CD4-positive, alpha-beta T cell treated with Interleukin-4 for 1 hour (primary cell): ENCODE measurements around the gene TBC1D10A.

Experiments
- DNase-seq, 2 donors: peaks; one replicate each; pipeline ENCODE4 v3.0.0-alpha.2; 2020 to 2022

TBC1D10A gene

DNA sequence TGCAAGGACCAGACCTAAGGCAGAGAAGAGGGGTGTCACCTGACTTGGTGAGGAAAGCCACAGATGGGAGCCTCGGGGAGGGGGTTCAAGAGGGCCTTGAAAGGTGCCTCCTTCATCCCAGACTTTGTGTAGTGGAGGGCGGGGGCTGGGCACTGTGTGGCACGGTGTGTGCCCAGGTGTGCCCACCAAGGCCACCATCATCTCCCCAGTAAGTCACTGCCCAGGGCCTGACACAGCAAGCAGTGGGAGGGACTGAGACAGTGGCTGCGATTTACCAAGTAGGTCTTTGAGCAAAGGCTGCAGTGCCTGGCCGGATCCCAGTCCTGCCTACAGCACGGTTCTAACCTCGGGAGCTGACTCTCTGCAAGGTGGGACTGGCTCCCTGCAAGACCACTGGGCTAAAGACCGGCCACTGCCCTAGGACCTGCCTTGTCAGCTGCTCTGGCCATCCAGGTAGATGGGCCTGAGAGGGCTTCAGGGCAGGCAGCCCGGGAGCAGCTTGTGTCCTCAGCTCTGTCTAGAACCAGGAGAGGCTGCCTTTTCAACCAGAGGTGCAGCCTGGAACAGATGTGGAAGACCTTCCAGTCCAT is 61.5 kb downstream of the TBC1D10A start:
- DNase-seq = no peak

DNA sequence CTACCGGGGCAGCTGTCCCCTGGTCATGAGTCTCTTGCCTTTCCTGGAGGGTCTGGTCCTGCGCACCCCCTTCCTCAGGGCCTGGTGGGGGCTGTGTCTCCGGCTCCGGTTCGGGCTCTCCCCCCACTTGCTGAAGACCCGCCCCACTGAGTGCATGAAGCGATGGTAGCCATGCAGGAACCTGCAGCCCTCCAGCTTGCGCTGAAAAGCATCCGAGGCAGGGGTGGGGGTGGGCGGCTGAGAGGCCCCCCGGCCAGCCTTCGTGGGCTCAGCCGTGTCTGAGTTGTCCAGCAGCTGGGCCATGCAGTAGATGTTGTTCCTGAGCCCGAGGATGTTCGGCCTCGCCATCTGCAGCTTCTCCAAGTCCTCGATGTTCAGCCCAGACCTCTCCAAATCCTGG is 62.9 kb downstream of the TBC1D10A start:
- no peak for DNase-seq

DNA sequence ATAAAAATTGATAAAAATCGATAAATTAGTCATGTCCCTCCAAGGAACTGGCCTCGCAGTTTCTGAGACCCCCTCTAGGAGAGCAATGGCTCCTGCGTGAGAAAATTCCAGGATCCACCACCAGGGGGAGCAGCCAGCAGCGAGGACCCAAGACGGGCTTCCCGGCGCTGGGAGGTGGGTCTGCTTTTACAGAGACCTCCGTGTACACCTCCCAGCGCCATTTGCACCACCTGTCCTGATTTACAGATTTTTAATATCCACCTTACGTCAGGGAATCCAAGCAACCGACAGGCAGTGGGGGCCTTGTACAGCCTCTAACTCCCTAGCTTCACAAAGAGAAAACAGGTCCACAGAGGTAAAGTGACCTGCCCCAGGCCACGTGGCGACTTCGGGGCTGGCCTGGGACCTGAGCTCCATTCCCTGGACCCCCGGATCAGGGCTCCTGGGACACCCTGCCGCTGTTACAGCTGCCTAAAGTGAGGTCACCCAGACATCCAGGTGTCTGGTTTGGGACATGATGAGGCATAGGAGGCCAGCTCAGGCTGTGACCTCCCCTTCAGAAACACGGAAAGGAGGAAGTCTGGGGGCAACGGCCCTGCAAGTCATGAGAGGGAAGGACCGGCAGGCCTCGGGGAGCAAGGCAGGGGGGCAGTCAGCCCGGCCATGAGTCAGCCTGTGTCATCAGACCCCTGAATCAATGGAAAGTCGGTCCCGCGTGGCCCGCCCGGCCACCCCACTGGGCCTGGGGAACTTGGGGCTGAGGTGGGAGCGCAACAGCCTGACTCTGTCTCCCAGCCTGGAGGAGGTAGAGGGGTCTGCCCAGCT is 63.6 kb downstream of the TBC1D10A start:
- DNase-seq = peak; percentile 79 to 80

DNA sequence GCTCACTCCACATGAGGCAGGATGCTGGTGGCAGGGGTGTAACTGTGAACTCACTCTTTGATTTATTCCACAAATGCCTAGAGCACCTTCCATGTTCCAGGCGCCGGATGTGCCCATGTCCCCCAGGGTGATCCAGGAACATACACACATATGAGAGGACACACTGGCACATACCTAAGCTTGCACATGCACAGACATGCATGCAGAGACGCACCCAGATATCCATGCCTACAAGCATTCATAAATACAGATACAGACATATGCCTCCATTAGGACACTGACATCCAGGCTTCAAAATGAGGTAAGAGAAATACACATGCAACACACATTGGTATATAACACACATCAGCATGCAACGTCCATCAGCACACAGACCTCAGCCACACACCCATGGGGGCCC is 64.6 kb downstream of the TBC1D10A start:
- no peak for DNase-seq

DNA sequence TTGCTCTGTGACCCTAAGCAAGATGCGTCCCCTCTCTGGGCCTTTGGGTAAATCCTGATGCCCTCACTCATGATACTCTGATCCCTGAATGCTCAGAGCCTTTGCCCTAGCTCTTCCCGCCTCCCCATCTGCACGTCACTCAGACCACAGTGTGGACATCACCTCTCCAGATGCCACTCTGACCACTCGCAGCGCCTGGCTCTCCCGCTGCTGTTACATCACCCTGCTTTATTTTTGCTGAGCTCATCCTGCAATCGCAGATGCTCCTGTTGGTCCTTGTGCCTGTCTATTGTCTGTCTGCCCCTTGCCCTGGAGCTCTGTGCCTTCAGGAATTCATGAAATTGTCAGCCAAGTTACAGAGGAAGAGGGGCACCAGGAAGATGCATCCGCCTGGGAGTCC is 65.6 kb downstream of the TBC1D10A start:
- DNase-seq = peak in 1 of 2 donors; percentile 71

DNA sequence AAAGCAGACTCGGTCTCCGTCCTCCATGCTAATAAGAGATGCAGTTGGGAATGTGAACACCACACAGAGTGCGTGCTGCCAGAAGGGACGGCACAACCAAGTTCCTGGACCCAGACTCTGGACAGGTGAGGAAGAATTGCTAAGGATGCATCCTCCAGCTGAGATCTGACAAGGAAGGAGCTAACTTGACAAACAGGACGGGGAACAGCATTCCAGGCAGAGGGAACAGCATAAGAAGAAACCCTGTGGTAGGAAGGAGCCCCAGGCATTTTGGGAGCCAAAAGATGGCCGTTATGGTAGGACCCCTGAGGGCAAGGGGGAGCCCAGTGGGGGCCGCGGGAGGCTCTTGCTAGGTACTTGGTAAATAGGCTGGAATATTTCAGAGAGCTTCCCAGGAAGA is 66.1 kb downstream of the TBC1D10A start:
- DNase-seq = no peak

DNA sequence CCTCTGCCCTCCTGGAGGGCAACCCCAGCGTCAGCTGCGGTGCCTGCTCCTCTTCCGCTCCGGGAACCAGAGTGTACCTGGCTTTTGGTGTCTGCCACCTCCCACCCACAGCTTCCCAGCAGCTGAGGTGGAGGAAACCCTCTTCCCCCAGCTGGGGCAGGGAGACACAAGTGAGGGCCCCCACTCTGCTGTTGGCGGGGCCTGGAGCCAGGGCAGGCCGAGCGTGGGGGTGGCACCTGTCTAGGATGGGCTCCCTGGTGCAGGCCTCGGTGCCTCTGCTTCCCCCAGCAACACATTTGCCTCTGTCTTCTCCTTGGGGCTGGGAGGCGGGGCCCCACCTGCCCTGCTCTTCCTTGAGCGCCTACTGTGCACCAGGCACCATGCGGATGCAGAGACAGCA is 66.5 kb downstream of the TBC1D10A start:
- no peak for DNase-seq

DNA sequence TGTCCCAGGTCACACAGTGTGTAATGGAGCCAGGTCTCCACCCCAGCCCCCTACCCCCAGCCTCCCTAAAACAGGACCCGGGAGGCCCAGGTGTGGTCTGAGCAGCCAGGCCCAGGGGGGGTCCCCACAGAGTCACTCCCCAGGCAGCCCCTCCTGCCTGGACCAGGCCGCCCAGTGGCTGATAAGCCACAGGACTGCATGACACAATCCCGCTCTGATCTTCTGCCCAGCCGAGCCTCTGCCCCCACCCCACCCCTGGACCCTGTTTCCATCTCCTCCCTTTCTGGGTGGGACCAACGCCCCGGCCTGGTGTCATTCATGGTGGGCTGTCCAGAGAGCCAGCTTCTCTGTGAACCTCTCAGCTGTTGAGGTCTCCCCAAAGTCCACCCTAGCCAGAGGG is 72.4 kb downstream of the TBC1D10A start:
- no peak for DNase-seq

DNA sequence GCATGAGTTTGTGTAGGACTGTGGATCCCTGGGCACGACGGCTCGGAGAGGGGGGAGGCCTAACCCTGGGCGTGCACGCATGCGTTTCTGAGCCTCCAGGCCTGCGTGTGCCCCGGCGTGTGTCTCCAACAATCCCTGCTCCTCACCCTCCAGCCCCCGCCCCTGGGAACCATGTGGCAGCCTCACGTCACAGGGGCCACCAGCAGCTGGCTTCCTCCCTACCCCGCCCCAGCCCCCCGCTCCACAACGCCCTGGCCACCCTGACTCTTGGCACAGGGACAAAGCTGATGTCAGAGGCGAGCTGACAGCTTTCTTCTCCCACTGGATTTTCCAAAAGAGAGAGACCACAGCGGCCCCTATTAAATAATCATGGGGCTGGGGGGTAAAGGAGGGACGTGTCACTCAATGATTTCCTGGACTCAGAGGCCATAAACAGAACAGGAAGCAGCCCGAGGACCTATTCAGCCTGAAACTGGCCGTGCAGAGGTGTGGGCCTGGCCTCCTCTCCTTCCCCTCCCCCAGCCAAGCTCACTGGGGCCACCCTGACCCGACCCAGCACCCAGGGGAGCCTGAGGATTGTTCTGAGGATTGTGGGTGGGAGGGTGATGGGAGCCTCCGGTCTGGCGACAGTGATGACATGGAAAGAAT is 73.4 kb downstream of the TBC1D10A start:
- no peak for DNase-seq

DNA sequence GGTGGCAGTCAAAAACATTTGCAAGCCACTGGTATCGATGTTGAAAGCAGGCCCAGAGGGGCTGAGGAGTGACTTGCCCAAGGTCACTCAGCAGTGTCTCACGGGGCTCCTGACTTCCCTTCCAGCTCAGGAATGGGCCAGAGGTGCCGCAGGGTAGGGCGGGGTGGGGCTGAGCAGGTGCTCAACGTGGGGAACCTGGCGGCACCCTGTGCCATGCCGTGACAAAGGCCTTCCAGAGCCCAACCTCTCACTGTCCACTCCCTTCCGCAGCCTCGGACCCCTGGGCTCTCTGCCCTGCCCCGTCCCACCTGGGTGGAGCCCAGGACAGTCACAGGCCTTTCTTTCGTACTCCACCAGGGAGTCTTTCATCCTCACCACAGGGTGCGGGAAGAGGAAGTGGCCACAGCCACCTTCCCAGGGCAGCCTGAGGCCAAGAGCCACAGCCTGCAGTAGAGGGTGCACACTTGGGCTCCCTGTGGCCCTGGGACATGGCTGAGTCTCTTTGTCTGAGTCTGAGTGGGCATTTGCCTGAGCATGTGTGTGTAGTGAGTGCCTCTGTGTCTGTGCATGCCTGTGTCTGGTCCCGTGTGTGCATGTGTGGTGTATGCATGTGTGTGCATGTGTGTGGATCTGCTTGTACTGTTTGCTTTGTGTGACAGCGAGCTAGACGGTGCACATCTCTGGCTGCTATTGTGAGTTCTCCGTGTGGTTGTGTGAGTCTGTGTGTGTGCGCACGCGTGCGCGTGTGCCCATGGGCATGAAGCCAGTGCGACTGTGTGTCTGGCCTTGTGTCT is 74.1 kb downstream of the TBC1D10A start:
- no peak for DNase-seq

DNA sequence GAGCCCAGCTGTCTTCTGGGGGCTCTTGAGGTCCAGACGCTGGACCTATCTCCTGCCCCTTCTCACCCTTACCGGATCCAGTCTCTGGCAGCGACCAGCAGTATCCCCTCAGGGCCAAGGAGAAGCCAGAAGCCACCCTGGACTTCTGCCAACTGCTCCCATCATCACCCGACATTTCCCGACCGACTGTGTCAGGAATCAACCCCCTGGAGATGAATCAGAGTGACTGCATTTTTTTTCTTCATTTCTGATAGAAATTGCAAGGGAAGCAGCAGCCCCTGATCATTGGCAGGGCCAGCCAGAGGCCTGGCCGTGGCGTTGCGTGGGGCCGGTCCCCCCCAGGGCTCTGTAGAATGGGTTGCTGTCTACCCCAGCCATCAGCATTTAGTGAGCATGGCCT is 75.0 kb downstream of the TBC1D10A start:
- no peak for DNase-seq

DNA sequence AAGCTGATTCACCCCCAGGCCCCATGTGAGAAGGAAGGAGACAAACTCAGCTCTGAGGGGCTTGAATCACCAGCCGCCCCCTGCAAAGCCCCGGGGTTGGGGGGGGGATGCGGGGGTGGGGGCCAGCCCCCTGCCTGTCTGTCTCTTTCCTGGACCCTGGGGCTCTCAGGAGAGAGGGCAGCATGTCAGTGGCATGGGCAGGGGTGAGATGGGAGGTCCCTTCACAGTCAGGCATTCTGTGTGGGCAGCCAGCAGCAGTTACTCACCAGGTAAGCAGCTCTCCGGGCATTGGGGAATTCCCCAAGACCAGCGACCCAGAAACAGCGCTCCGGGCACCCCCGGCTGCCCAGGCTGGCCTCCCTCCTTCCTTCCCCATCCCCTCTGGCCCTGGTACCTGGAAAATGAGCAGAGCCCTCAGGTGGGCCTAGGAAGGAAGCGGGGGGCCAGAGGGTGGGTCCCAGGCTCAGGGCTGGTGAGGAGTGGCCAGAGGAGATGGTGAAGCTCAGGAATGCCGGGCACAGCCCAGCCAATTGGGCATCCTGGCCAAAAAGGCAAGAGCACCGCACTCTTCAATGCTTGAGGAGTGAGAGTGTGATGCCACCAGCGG is 76.0 kb downstream of the TBC1D10A start:
- no peak for DNase-seq

DNA sequence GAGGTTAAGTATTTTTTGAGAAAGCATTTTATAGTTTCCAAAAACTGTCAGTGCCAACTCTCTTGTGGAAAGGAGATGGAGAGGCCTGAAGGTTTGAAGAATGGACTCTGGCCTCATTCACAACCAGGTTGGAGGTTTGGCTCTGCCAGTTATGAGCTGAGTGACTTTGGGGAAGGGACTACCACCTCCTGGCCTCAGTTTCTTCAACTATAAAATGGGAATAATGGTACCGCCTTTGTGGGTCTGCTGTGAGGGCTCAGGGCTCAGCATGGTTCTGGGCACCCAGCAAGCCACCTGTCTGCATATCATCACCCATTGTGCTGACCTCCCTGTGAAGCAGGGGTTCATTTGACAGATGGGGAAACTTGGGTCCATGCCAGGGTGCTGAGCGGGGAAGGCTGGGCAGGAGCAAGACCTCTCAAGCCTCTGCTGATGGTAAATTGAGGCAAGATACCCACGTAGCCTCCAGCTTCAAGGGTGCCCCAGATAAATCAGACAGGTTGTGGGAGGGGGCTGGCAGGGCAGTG is 76.6 kb downstream of the TBC1D10A start:
- DNase-seq = no peak

DNA sequence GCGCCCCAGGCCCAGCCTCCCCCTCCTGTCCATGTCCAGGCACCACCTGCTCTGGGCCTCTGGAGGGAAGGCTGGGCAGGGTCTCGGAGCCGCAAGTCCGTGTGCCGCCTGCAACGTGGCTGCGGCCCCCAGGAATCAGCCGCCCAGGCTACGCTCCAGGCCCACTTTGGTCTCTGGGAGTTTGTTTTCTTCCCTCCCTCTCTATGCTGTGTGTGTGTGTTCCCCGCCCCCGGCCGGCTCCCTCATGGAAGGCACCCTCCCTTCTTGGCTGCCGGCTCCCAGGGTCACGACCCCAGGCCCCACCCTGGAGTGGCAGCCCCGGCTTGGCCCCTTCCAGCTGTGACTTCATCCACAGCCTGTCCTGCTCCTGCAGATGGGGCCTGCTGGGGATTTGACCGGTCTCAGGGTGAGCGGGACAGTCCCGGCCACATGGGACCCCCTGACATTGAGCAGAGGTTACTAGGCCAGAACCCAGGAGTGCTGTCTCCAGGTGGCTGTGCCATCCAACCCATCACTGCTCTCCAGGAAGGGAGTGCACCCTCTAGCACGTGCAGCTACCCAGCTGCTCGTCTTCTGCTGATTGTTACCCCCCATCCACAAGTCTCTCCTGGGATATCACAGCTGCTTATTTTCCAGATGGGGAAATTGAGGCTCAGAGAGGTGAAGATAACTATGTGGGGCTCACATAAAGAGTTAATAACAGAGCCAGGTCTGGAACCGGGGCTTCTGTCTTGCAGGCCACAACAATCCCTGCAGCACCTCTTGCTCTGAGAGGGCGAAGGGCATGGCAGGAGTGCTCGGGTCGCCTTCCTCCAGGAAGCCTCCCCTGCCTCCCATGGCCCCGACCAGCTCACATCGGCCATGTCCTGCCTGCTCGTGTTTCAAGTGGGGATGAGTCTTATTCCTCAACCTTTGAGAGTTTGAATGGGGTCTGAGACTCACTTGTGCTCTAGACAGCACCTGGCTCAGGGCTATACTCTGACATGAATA is 77.4 kb downstream of the TBC1D10A start:
- DNase-seq = no peak

DNA sequence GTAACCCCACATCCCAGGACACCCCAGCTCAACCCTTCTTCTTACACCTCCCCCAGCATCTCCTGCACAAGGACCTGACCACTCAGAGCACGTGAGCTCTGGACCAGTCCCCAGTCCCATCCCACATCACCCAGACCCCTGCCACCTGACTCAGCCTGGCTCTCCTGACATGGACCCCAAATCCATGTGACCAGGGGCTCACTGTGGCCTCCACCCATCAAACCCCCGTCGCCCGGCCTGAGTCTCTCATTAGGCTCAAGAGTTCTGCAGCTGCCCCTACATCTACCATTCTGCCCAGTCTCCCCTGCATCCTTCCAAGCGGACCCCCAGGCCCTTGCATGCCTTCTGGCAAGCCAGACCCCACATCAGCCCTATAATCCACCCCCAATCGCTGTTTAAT is 78.3 kb downstream of the TBC1D10A start:
- DNase-seq = no peak

DNA sequence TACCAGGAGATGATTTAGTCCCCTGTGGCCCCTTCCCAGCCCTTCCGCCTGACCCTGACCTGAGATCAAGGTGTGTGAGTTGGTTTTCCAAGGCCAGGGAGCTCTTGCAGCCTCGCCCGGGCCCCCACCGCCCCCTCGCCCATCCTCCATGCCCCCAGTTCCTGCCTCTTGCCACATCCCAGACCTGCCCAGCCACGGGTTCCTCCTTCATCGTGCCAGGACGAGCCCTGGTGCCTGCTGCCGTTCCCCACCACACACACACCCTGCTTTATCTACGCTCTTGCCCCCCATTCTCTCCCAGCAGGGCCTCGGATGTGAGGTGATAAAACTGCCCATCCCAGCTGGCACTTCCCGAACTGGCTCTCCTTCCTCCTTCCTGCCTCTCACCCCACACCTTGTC is 78.8 kb downstream of the TBC1D10A start:
- DNase-seq = no peak

DNA sequence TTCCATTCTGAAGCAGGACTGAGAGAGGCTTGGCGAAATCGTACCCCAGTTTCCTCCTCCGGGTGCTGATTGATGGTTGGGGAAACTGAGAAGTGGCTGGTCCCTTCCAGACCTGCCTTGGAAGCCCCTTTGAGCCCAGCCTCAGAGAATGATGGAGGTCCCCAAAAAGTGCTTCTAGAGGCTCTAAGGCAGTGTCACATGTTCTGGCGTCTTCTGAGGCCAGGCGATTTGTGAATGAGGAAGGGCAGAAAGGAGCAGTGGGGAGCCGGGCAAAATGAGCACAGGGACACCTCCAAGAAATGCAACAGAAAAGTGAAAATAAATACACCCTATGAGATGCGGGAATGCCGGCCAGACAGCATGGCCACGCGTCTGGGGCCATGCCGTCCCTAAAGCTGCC is 79.2 kb downstream of the TBC1D10A start:
- DNase-seq = no peak

DNA sequence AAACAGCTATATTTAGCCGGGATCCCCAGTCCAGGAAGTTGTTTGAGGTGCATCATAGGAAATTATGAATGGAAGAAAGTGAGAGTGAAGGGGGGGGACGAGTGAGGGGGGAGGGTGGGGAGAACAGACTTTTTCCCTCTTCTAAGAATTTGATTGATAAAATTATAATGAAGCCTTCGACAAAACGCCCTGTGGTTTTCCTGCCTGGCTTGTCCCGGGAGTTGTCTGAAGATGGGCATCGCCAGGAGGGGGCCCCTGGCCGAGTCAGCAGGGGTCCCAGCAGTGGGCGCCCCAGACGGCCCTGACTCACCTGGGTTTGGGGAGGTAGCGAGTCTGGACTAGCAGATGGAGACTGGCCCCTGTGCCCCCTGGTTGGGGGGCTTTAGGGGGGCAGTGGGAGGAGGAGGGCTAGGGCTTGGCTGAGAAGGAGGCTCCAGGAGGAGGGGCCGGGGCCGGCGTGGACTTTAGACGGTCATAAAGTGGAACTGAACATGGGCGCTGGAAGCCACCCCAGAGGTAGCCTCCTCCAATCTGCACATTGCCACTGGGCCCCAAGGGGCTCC is 79.8 kb downstream of the TBC1D10A start:
- no peak for DNase-seq

DNA sequence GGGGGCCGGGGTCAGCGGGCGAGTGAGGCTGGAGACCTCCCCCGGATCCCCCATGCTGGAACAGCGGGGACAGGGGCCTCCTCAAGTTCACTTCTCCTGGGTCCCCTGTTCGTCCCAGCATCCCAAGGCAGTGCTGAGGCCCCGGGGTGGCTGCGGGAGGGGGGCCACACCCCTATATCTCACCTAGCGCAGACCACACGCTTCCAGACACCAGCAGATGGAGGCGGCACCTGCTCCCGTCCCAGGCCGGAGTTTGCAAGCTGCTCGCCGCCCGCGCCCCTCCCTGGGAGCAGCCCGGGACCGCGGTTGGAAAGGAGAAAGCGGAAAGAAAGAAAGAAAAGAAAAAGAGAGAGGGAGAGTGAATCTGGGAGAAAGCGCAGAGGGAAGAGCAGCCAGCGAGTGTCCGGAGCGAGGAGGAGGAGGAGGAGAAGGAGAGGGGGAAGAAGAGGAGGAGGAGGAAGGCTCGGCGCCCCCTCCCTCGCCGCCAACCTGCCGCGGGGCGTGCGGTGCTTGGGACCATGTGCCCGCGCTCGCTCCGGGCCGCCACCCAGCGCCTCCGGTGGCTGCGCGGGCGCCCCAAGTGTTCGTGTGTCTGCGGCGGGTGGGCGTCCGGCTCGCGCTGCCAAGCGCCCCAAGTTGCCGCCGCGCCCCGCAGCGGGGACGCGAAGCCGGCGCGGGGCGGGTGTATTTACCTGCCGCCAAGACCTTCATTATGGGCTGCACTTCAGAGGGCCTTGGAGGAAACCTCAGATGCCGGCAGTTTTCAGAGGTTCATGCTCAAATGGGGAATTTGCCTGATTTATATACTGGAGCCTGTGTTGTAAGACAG is 80.5 kb downstream of the TBC1D10A start, which contains the start of gene LIF:
Gene LIF (minus strand): TSS at position 775 of the 829 bp plus-strand sequence. CDS start 64 bp downstream, at position 711.
- DNase-seq = peak; percentile 23 to 48
